Left lung (tissue), 10 donors: ENCODE results near the gene NXPH2. TPM values are rescaled to one million over a fixed set of nuclear protein-coding genes. Genes with fewer than 3 reads are reported as not detected.

Experiments
- ATAC-seq: fragments of 200-7000 bp; cut with Tn5 transposase; one replicate; pipeline ENCODE4 v1.9.1; 2020; ENCODE audit warnings: moderate library complexity
- DNase-seq, 4 donors: peaks; one replicate each; pipeline ENCODE4 v3.0.0-alpha.2; 2013 to 2020
- H3K27ac ChIP-seq, 2 donors: fragments of 200-600 bp; sonication (generic) in 1 of 2; one replicate each; pipeline versions ENCODE4 v1.5.0 to v1.8.0; 2020 to 2021
- H3K27me3 ChIP-seq, 2 donors: fragments of 200-600 bp; sonication (generic) in 1 of 2; one replicate each; pipeline versions ENCODE4 v1.5.0 to v1.8.0; 2020 to 2021
- H3K36me3 ChIP-seq, 2 donors: fragments of 200-600 bp; sonication (generic) in 1 of 2; one replicate each; pipeline versions ENCODE4 v1.5.0 to v1.8.0; 2020 to 2021
- H3K4me1 ChIP-seq, 2 donors: fragments of 200-600 bp; one replicate each; pipeline ENCODE4 v1.8.0; 2021
- H3K4me3 ChIP-seq, 2 donors: fragments of 200-600 bp; sonication (generic) in 1 of 2; one replicate each; pipeline versions ENCODE4 v1.5.0 to v1.8.0; 2020 to 2021; ENCODE audit warnings: mild to moderate bottlenecking in 1 of 2
- H3K9me3 ChIP-seq, 2 donors: fragments of 200-600 bp; sonication (generic) in 1 of 2; one replicate each; pipeline versions ENCODE4 v1.5.0 to v1.8.0; 2020 to 2021
- intact Hi-C, 2 donors: fragments of 100-400 bp; cut with DNase I; formaldehyde crosslinking; loops; one replicate each; pipeline versions ENCODE4 v1.11.2 to v1.14.2; 2022
- polyA plus RNA-seq, 6 donors: library from polyadenylated mRNA; unstranded; fragments of 120-200 nt; gene quantifications; one replicate each; pipeline ENCODE4 v1.2.1, GENCODE V29; 2013; ENCODE audit not compliant: insufficient read length in 6 of 6
- total RNA-seq, 2 donors: library from RNA; stranded (reverse); fragmentation: NEBNext Ultra II Directional; extraction: Animal tissue kit (Norgen Biotek cat#: 25700); gene quantifications; one replicate each; pipeline ENCODE4 v1.2.1, GENCODE V29; 2021
- TF ChIP-seq, protein P1 (sequence below), 2 donors: fragments of 200-600 bp; sonication (generic) in 1 of 2; IDR thresholded peaks; one replicate each; pipeline versions ENCODE4 v1.5.0 to v1.8.0; 2021; ENCODE audit warnings: antibody characterized with exemption in 2 of 2
- donor health status: DM: no; HTN: yes; CAD: no.
- donor health status: DM: no; HTN: no; CAD: no.

Gene NXPH2
- total and polyA plus RNA-seq, 8 donors = 0.58 to 1.3 (median 1.0) TPM; not detected in 2

DNA sequence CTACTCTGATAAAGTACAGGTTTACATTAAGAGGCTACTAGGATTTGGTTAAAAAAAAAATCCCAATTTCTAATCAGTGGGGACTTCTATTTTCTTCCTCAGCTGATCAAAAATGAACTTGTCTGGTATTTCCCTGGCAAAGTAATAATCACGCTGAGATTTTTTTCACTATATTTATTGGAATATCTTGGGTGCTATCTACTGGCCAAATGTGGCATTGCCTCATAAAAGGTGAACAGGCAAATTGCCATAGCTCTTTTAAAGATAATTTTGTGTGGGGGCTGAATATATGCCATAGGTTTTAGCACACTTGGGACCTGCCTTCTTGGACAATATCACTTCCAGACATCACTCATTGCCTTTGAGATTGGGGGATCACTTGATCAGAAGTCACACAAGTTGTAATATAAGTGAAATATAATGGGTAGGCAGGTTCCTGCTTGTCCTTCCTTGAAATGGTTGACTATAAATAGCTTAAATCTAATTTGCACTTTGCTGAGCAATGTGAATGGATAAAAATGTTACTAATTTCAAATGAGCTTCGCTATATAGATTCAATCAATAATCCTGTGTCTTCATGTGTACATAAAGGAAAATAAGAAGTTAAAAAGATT lies 7.0 kb upstream of the NXPH2 start:
- Histone ChIP-seq H3K27ac (no peak overlapping the region), H3K36me3 (no peaks in the 10 kb centered on the region), H3K27me3 (peaks cover 7 to 10% of the 10 kb centered on the region in 2 donors), H3K9me3 (no peaks in the 10 kb centered on the region), H3K4me3 (no peak overlapping the region), H3K4me1 (peaks cover 0 to 3% of the 10 kb centered on the region in 2 donors)
- DNase-seq = peak in 1 of 4 donors; percentile 44
- intact Hi-C loops = no loop called here
- TF ChIP-seq, protein P1, sequence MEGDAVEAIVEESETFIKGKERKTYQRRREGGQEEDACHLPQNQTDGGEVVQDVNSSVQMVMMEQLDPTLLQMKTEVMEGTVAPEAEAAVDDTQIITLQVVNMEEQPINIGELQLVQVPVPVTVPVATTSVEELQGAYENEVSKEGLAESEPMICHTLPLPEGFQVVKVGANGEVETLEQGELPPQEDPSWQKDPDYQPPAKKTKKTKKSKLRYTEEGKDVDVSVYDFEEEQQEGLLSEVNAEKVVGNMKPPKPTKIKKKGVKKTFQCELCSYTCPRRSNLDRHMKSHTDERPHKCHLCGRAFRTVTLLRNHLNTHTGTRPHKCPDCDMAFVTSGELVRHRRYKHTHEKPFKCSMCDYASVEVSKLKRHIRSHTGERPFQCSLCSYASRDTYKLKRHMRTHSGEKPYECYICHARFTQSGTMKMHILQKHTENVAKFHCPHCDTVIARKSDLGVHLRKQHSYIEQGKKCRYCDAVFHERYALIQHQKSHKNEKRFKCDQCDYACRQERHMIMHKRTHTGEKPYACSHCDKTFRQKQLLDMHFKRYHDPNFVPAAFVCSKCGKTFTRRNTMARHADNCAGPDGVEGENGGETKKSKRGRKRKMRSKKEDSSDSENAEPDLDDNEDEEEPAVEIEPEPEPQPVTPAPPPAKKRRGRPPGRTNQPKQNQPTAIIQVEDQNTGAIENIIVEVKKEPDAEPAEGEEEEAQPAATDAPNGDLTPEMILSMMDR (IDR thresholded peaks at IDR 0.05) = peak; percentile 63 to 64
- ATAC-seq = peak; percentile 68

DNA sequence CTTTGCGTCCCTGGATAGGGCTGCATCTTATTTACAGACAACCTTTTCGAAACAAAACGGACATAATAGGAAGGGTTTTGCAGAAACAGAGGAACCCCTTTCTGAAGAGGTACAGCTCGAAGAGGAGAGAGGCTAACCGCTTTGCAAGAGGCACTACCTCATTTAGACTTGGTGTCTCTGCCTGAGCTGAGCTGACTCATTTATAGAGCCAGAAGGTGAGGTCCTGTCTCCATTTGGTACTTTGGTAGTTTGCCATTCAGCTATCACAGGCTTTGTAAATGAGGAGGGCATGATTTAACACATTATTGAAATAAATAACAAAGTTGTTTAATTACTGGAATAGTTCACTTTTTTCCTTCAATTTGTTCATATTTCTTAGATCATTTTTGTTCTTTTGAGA lies 2.2 kb upstream of the NXPH2 start:
- TF ChIP-seq, protein P1 (IDR thresholded peaks at IDR 0.05) = no peak
- Histone ChIP-seq H3K9me3 (no peaks in the 10 kb centered on the region), H3K27ac (no peak overlapping the region), H3K36me3 (no peaks in the 10 kb centered on the region), H3K27me3 (peaks cover 54 to 58% of the 10 kb centered on the region in 2 donors), H3K4me1 (peaks cover 7 to 12% of the 10 kb centered on the region in 2 donors), H3K4me3 (no peak overlapping the region)
- DNase-seq = no peak
- intact Hi-C loops = no loop called here
- no peak for ATAC-seq

DNA sequence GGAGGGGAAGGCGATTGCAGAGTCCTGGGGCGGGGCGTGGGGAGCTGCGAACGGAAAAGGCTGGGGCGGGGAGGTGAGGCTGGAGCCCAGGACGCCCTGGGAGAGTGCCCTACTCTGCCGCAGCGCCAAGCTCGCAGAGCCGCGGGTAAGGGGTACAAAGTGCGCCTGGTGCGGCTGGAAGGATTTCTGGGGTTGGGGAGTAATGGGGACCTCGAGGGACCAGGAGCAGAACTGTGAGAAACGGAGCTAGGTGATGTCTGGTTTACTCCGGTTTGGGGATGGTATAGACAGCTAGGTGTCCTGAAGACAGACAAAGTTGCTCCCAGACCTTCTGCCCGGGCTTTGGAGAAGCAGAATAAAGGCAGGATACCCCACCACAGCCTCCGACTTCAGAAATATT lies 718 bp upstream of the NXPH2 start:
- H3K27me3 ChIP-seq = peaks cover 60 to 73% of the 10 kb centered on the region in 2 donors

DNA sequence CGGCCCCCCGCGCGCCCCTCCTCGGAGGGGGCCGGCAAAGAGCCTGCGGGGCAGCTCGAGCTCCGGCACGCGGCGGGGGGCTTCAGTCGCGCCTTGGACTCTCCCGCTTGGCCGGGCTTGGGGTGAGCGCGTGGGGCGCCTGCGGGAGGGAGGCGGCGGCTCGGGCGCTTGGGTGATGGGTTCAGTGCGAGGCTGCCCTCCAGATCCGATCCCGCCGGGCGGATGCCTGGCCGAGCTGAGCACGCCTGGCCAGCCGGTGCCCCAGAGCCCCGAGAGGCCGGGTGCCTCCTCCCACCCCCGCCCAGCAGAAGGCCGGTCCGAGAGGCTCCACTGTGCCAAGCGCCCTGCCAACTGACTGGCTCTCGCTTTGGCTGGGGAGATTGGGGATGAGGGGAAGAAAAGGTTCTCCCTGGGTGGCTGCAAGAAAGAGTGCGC lies 273 bp upstream of the NXPH2 start:
- intact Hi-C loops = no loop called here
- ATAC-seq (no peak), DNase-seq (peak in 2 of 4 donors; percentile 8 to 73)
- Histone ChIP-seq H3K27me3 (peaks cover 60 to 77% of the 10 kb centered on the region in 2 donors), H3K4me3 (peak overlapping the region in 1 of 2 donors; percentile 9), H3K9me3 (no peaks in the 10 kb centered on the region), H3K36me3 (no peaks in the 10 kb centered on the region), H3K4me1 (peaks cover 7 to 9% of the 10 kb centered on the region in 2 donors), H3K27ac (no peak overlapping the region)
- TF ChIP-seq, protein P1 (IDR thresholded peaks at IDR 0.05) = no peak

More for the DNA sequence above, 718 bp upstream of the NXPH2 start:
- H3K4me3 ChIP-seq = no peak overlapping the region
- peaks cover 7 to 9% of the 10 kb centered on the region in 2 donors for H3K4me1 ChIP-seq
- no peaks in the 10 kb centered on the region for H3K36me3 ChIP-seq
- H3K27ac ChIP-seq = no peak overlapping the region
- no peaks in the 10 kb centered on the region for H3K9me3 ChIP-seq
- DNase-seq = peak in 1 of 4 donors; percentile 63
- TF ChIP-seq, protein P1 (IDR thresholded peaks at IDR 0.05) = no peak
- no peak for ATAC-seq
- intact Hi-C loops = no loop called here

DNA sequence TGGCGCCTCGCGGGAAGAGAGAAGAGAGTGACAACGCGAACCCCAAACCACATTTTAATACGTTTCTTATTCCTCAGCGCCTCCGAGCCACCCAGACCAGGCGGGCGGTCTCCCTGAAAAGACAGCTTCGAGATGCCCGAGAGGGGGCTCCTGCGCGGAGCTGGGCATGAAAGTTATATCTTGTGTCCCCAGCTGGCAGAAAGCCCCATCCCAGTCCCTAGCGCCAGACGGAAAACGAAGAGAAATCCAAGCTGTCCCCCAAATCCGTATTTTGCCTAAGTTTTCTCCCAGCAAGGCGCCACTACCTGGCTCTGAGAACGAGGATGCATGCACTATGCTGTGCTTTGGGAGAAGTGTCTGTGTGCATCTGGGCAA lies 797 bp downstream of the NXPH2 start:
- Histone ChIP-seq H3K4me1 (peaks cover 7 to 9% of the 10 kb centered on the region in 2 donors), H3K27me3 (peaks cover 60 to 77% of the 10 kb centered on the region in 2 donors), H3K36me3 (no peaks in the 10 kb centered on the region), H3K27ac (no peak overlapping the region), H3K9me3 (no peaks in the 10 kb centered on the region), H3K4me3 (no peak overlapping the region)
- TF ChIP-seq, protein P1 (IDR thresholded peaks at IDR 0.05) = no peak
- DNase-seq (no peak), ATAC-seq (no peak)
- intact Hi-C loops = no loop called here
